ENCODE measurements around the gene SIDT2.
"Not testable (repeated sequence)": the region's sequence is repeated elsewhere in the genome, so short reads cannot be mapped to it uniquely, and the experiment has no call there.

SIDT2 gene

DNA sequence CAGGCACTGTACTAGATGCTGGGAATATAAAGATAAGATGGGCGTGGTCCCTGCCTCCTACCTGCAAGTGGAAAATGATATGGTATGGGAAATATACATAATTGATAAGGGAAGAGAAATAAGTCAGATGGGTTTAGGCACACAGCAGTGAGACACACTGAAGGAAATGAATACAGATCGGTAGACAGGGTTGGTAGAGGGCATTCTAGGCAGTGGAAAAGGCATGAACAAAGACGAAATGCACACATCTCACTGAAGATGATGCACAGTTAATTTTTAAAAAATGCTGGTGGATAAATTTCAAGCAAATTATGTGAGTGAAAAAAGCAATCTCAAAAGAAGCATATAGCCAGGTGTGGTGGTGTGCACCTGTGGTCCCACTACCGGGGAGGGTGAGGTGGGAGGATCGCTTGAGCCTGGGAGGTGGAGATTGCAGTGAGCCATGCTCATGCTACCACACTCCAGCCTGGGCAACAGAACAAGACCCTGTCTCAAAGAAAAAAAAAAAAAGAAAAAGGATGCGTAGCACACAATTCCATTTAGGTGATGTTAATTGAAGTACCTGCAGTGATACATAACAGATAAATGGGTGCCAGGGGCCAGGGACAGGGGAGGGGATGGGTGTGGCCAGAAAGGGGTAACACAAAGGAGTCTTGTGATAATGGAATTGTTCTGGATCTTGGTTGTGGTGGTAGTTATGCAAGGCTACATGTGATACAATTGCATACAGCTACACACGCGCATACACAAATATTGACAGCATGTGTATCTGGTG, 31.0 kb downstream of the SIDT2 start:
- not testable (repeated sequence) for H3K27ac ChIP-seq (ENCODE audit: low read length); H3K9me3 ChIP-seq (ENCODE audit: insufficient read depth, low read depth, low read length); H3K4me3 ChIP-seq (ENCODE audit: low read length); H3K4me1 ChIP-seq (ENCODE audit: insufficient read depth, low read length); H3K9ac ChIP-seq (ENCODE audit: low read depth, low read length); H3K27me3 ChIP-seq (ENCODE audit: insufficient read depth, low read length)
- H3K36me3 ChIP-seq (ENCODE audit: insufficient read depth, low read depth, low read length), result peaks cover 18% of the 10 kb centered on the region

DNA sequence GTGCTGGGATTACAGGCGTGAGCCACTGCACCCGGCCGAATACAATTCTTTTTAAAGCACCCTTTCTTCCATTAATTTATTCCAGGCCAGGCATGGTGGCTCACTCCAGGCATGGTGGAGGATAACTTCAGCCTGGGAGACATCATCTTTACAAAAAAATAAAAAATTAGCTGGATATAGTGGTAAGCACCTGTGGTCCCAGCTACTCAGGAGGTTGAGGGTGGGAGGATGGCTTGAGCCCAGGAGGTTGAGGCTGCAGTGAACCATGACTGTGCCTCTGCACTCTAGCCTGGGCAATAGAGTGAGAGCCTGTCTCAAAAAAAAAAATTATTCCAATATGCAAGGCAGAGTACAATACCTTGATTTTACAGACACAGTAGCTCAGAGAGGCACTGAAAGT, 32.1 kb downstream of the SIDT2 start:
- H3K36me3 ChIP-seq (ENCODE audit: insufficient read depth, low read depth, low read length), result peaks cover 9% of the 10 kb centered on the region; the same call in 1 of the 2 replicates
- no peak overlapping the region for H3K4me3 ChIP-seq (ENCODE audit: low read length)
- no peaks in the 10 kb centered on the region for H3K9me3 ChIP-seq (ENCODE audit: insufficient read depth, low read depth, low read length)
- H3K27me3 ChIP-seq (ENCODE audit: insufficient read depth, low read length), result no peaks in the 10 kb centered on the region
- H3K9ac ChIP-seq (ENCODE audit: low read depth, low read length), result no peak overlapping the region
- H3K4me1 ChIP-seq (ENCODE audit: insufficient read depth, low read length), result no peaks in the 10 kb centered on the region
- H3K27ac ChIP-seq (ENCODE audit: low read length), result no peak overlapping the region

DNA sequence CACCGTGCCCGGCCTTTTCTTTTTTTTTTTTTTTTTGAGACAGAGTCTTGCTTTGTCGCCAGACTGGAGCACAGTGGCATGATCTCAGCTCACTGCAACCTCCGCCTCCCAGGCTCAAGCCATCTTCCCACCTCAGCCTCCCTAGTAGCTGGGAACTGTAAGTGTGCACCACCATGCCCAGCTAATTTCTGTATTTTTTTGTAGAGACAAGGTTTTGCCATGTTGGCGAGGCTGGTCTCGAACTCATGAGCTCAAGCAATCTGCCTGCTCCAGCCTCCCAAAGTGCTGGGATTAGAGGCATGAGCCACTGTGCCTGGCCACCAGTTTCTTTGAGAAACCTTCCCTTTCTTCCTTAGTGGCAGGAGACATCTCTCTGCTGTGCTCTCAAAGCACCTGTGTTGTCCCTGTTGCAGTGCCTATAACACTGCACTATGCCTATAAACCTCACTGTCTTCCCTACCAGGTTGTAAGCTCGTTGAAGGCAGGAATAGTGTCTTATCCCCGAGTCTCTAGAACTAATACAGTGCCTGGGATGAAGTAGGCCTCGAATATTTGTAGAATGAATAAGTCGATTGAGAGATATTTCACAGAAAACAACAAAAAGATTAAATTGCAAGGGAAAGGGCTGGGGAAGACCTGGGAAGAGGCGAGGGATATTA, 34.3 kb downstream of the SIDT2 start:
- Histone ChIP-seq H3K36me3 (ENCODE audit: insufficient read depth, low read depth, low read length) (peaks cover 27% of the 10 kb centered on the region), H3K27ac (ENCODE audit: low read length) (no peak overlapping the region), H3K9me3 (ENCODE audit: insufficient read depth, low read depth, low read length) (no peaks in the 10 kb centered on the region), H3K27me3 (ENCODE audit: insufficient read depth, low read length) (no peaks in the 10 kb centered on the region), H3K4me3 (ENCODE audit: low read length) (no peak overlapping the region), H3K9ac (ENCODE audit: low read depth, low read length) (no peak overlapping the region), H3K4me1 (ENCODE audit: insufficient read depth, low read length) (no peaks in the 10 kb centered on the region)

DNA sequence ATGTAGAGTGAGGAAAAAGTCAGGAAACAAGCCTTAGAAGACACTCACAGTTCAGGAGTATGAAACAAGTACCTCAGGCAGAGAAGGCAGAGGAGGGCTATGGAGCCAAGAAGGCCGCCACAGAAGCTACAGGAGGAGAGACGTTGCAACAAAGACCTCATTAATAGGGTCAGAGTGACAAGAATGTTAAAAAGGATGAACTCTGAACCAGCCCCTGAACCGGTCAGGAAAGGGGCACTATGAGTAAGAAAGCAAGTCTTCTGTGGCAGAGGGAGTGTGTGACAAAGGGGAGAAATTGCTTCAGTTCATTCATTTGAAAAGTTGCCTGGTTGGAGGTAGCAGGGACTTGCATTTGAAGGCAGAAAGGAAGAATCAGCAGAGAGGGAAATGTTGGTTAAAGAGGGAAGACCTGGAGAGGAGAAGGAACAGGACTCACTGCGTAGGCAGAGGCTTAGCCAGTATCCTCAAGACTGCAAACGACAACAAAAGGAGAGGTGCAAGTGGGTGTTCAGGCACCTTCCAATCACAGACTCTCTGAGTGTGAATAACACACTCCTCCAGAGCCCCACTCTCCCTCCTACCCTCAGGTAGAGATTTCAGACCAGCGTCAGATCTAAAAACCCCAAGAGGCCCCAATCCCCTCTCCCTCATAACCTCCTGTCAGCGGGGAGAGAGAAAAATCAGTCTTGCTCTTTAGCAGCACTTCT, 36.0 kb downstream of the SIDT2 start:
- Histone ChIP-seq H3K9me3 (ENCODE audit: insufficient read depth, low read depth, low read length) (no peaks in the 10 kb centered on the region), H3K27ac (ENCODE audit: low read length) (no peak overlapping the region), H3K4me1 (ENCODE audit: insufficient read depth, low read length) (no peaks in the 10 kb centered on the region), H3K27me3 (ENCODE audit: insufficient read depth, low read length) (no peaks in the 10 kb centered on the region), H3K36me3 (ENCODE audit: insufficient read depth, low read depth, low read length) (peaks cover 45% of the 10 kb centered on the region), H3K9ac (ENCODE audit: low read depth, low read length) (no peak overlapping the region), H3K4me3 (ENCODE audit: low read length) (no peak overlapping the region)

DNA sequence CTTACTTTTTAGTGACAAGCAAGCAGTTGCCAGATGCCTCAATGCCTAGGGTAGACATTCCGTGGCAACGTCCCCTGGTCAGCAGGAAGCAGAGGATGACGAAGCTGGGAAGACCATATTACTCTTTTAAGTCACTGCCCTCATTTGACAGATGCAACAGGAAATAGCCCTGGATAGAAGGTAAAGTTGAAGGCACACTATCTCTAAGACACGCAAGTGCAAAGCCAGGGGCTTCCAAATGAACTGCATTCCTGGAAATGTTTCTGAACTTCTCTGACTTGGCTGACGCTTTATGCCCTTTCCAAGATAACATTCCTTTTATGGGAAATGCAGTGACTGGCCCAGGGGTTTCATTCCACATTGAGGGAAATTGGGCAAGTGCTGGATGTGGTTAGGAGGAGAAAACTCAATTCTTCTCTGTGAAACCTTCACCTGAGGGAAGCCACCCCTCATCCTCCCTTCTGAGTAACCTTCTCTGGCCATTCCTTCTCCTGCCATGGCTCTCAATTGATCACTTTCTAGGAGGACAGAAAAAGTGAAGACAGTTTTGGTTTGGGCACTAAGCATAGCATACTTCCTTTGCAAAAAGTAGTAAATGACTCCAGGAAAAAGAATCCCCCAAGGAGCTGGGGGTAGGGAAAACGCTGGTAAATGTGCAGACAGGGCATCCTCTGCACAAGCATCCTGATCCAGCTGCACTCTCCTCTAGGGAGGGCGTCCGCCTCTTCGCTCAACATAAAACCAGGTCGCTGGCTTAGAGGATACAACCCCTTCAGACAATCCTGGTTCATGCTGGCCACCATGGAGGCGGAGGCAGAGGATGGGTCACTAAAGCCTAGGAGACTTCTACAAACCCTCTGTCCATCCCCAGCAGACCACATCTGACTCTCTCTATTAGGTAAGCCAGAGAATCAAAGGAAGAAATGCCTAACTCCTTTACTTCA, 38.9 kb downstream of the SIDT2 start:
- no peak overlapping the region for H3K4me3 ChIP-seq (ENCODE audit: low read length)
- no peak overlapping the region for H3K27ac ChIP-seq (ENCODE audit: low read length)
- no peaks in the 10 kb centered on the region for H3K9me3 ChIP-seq (ENCODE audit: insufficient read depth, low read depth, low read length)
- peaks cover 56% of the 10 kb centered on the region for H3K36me3 ChIP-seq (ENCODE audit: insufficient read depth, low read depth, low read length)
- H3K27me3 ChIP-seq (ENCODE audit: insufficient read depth, low read length), result no peaks in the 10 kb centered on the region
- no peaks in the 10 kb centered on the region for H3K4me1 ChIP-seq (ENCODE audit: insufficient read depth, low read length)
- H3K9ac ChIP-seq (ENCODE audit: low read depth, low read length), result no peak overlapping the region

DNA sequence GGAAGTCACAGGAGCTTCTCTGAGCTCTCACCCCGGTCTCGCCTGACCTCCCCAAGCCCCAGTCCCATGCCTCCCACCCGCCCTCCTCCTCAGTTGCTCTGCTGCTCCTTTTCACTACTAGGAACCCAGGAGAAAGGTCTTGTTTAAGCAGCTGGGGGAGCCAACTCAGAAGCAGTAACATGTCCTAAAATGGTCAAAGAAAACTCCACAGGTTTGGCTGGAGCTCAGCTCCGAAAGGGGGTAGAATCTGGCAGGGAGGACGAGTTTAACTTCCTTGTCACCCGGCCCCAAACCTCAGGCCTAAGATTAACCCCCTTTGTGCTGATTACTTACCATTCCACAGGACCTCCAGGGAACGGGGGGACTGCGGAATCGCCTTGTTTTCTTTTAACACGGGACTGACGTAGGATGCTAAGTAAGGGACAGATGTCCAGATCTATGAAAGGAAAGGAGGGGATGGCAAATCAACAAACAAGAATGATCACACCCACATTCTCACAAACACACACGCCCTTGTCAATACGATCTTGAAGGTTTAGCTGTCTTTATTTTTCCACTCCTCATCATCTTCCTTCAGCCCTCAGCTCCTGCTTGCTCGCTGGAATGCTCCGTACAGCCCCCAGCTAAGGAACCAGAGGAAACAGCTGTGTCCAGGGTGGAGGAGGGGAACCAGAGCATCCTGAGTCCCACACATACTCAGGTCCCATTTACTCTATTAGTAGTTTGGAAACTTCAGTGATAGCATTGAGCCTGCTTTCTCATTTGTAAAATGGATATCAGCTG, 39.8 kb downstream of the SIDT2 start:
- Histone ChIP-seq H3K9me3 (ENCODE audit: insufficient read depth, low read depth, low read length) (no peaks in the 10 kb centered on the region), H3K36me3 (ENCODE audit: insufficient read depth, low read depth, low read length) (peaks cover 59% of the 10 kb centered on the region), H3K9ac (ENCODE audit: low read depth, low read length) (no peak overlapping the region), H3K4me3 (ENCODE audit: low read length) (no peak overlapping the region), H3K4me1 (ENCODE audit: insufficient read depth, low read length) (no peaks in the 10 kb centered on the region), H3K27me3 (ENCODE audit: insufficient read depth, low read length) (no peaks in the 10 kb centered on the region), H3K27ac (ENCODE audit: low read length) (no peak overlapping the region)

DNA sequence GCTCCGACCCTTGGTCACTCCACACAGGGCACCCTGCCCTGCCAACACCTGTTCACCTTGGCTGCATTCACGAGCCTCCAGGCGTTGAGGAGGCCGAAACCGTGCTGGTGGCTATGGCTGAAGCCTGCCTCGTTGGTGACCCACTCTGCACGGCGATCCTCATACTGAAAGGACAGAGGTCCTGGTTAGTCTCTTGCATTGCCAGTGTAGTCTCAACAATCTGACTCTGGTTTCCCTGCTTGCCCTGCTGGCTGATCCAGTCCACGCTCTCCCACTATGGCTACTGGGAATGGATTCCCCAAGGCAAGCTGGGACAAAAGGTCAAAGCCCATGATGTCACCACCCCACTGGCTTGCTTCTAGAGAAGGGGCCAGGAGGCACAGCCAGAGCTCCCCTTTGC, 40.5 kb downstream of the SIDT2 start:
- H3K4me3 ChIP-seq (ENCODE audit: low read length), result no peak overlapping the region
- H3K27me3 ChIP-seq (ENCODE audit: insufficient read depth, low read length), result no peaks in the 10 kb centered on the region
- H3K9ac ChIP-seq (ENCODE audit: low read depth, low read length), result no peak overlapping the region
- H3K4me1 ChIP-seq (ENCODE audit: insufficient read depth, low read length), result no peaks in the 10 kb centered on the region
- H3K36me3 ChIP-seq (ENCODE audit: insufficient read depth, low read depth, low read length), result peaks cover 62% of the 10 kb centered on the region
- H3K27ac ChIP-seq (ENCODE audit: low read length), result no peak overlapping the region
- H3K9me3 ChIP-seq (ENCODE audit: insufficient read depth, low read depth, low read length), result no peaks in the 10 kb centered on the region

DNA sequence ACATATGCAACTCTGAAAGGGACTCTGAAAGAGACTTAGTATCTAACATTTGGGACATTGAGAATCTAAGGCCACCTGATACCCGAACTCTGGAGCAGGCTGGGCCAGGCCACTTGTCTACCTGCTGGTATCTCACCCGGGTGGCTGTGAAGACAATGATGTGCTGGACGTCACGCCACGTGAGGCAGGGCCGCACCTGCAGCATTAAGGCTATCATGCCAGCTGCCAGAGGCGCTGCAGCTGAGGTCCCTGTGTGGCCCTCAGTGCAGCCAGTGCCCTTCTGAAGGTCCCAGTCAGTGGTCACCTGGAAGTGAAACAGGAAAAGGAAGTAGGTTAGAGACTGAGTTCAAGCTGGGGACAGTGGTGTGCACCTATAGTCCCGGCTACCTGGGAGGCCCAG, 40.9 kb downstream of the SIDT2 start:
- no peaks in the 10 kb centered on the region for H3K4me1 ChIP-seq (ENCODE audit: insufficient read depth, low read length)
- no peak overlapping the region for H3K4me3 ChIP-seq (ENCODE audit: low read length)
- no peak overlapping the region for H3K27ac ChIP-seq (ENCODE audit: low read length)
- no peaks in the 10 kb centered on the region for H3K9me3 ChIP-seq (ENCODE audit: insufficient read depth, low read depth, low read length)
- H3K36me3 ChIP-seq (ENCODE audit: insufficient read depth, low read depth, low read length), result peaks cover 66% of the 10 kb centered on the region
- no peak overlapping the region for H3K9ac ChIP-seq (ENCODE audit: low read depth, low read length)
- no peaks in the 10 kb centered on the region for H3K27me3 ChIP-seq (ENCODE audit: insufficient read depth, low read length)

DNA sequence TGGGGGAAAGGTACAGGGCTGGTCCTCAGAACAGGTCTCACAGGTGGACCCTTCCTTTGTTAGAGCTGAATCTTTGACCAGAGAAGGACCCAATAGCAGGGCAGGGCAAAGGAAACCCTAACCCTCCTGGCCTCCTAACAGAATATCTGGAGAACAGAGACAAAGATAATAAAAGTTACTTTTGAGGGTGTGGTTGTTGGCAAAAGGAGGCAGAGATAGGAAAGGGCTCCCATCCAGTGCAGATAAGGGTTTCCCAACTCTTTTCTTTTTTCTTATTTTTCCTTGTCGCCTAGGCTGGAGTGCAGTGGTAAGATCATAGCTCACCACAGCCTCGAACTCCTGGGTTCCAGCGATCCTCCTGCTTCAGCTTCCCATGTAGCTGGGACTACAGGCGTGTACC, 41.5 kb downstream of the SIDT2 start:
- H3K27me3 ChIP-seq (ENCODE audit: insufficient read depth, low read length), result no peaks in the 10 kb centered on the region
- H3K4me3 ChIP-seq (ENCODE audit: low read length), result no peak overlapping the region
- H3K4me1 ChIP-seq (ENCODE audit: insufficient read depth, low read length), result no peaks in the 10 kb centered on the region
- no peak overlapping the region for H3K9ac ChIP-seq (ENCODE audit: low read depth, low read length)
- H3K27ac ChIP-seq (ENCODE audit: low read length), result no peak overlapping the region
- H3K36me3 ChIP-seq (ENCODE audit: insufficient read depth, low read depth, low read length), result peaks cover 66% of the 10 kb centered on the region
- H3K9me3 ChIP-seq (ENCODE audit: insufficient read depth, low read depth, low read length), result no peaks in the 10 kb centered on the region

DNA sequence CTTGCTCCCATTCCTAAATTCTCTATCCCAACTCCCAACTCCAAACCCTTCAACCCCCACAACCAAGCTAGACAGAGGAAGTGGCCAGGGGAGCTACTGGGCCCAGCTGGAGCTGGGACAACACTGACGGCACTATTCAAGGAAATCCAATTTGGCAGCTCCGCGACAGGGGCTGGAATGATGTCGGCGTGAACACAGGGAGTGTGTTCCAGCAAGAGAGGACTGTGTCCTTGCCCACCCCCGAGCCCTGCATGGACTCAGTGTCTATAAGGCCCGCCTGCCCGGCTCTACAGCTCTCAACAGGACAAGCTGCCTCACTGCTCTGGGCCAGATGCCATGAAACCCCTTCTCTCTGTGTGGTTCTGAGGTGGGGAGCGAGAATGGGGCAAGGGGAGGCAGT, 42.0 kb downstream of the SIDT2 start:
- Histone ChIP-seq H3K36me3 (ENCODE audit: insufficient read depth, low read depth, low read length) (peaks cover 70% of the 10 kb centered on the region), H3K9me3 (ENCODE audit: insufficient read depth, low read depth, low read length) (no peaks in the 10 kb centered on the region), H3K4me3 (ENCODE audit: low read length) (no peak overlapping the region), H3K27ac (ENCODE audit: low read length) (no peak overlapping the region), H3K9ac (ENCODE audit: low read depth, low read length) (no peak overlapping the region), H3K4me1 (ENCODE audit: insufficient read depth, low read length) (no peaks in the 10 kb centered on the region), H3K27me3 (ENCODE audit: insufficient read depth, low read length) (no peaks in the 10 kb centered on the region)

Data from iPS-20b (cell line).